CD14-positive monocyte (primary cell): Measurements from ENCODE around the gene RPL10. TPM values are rescaled to one million over a fixed set of nuclear protein-coding genes. Genes with fewer than 3 reads are reported as not detected.

Source experiments
- DNase-seq, 3 donors: peaks; one replicate each; pipeline ENCODE4 v3.0.0-alpha.2; 2011 to 2022
- H2AFZ ChIP-seq: 2 replicates; pipeline ENCODE4 v1.6.0; 2012; ENCODE audit warnings: mild to moderate bottlenecking, low read depth, low read length, inconsistent platforms; ENCODE audit not compliant: insufficient read depth, poor library complexity, severe bottlenecking
- H3K27ac ChIP-seq, 2 donors: 1 replicate in 1 of 2; 2 replicates in 1 of 2; pipeline ENCODE4 v1.5.1; 2012 to 2013; ENCODE audit warnings: low read length in 2 of 2, control low read depth in 1 of 2, inconsistent platforms in 1 of 2, low read depth in 1 of 2, mild to moderate bottlenecking in 1 of 2
- H3K27me3 ChIP-seq, 2 donors: one replicate each; pipeline versions ENCODE4 v1.6.0 to v1.6.1; 2011 to 2013; ENCODE audit warnings: low read length in 2 of 2; ENCODE audit not compliant: control insufficient read depth in 2 of 2, insufficient read depth in 2 of 2
- H3K36me3 ChIP-seq, 2 donors: replicated peaks in 1 of 2; 1 replicate in 1 of 2; 2 replicates in 1 of 2; pipeline versions ENCODE4 v1.5.1 to v1.6.1; 2012 to 2013; ENCODE audit warnings: low read length in 2 of 2, control low read depth in 1 of 2, inconsistent platforms in 1 of 2, mild to moderate bottlenecking in 1 of 2; ENCODE audit not compliant: insufficient read depth in 2 of 2, control insufficient read depth in 1 of 2
- H3K4me1 ChIP-seq, 2 donors: 1 replicate in 1 of 2; 2 replicates in 1 of 2; pipeline versions ENCODE4 v1.5.1 to v1.6.1; 2012 to 2013; ENCODE audit warnings: low read length in 2 of 2, control low read depth in 1 of 2, inconsistent platforms in 1 of 2, mild to moderate bottlenecking in 1 of 2, moderate library complexity in 1 of 2; ENCODE audit not compliant: insufficient read depth in 2 of 2, control insufficient read depth in 1 of 2
- H3K4me2 ChIP-seq: replicated peaks from 2 replicates; pipeline ENCODE3; 2012; ENCODE audit warnings: low read length, moderate library complexity, mild to moderate bottlenecking; ENCODE audit not compliant: poor library complexity, severe bottlenecking; ENCODE audit errors: extremely low read depth
- H3K4me3 ChIP-seq, 3 experiments: fragments of 200-600 bp in 1 of 3; sonication (generic) in 1 of 3; replicated peaks in 1 of 3; 1 replicate in 2 of 3; 2 replicates in 1 of 3; pipeline ENCODE4 v1.5.1; 2011 to 2013; ENCODE audit warnings: low read length in 3 of 3, mild to moderate bottlenecking in 3 of 3, control low read depth in 2 of 3, low read depth in 2 of 3, inconsistent platforms in 1 of 3, moderate library complexity in 1 of 3
- H3K79me2 ChIP-seq: 2 replicates; pipeline ENCODE4 v1.6.0; 2012; ENCODE audit warnings: mild to moderate bottlenecking, control low read depth, inconsistent platforms, low read length, moderate library complexity; ENCODE audit not compliant: insufficient read depth
- H3K9ac ChIP-seq: 2 replicates; pipeline ENCODE4 v1.6.0; 2017; ENCODE audit warnings: low read length, mild to moderate bottlenecking; ENCODE audit not compliant: insufficient read depth, poor library complexity, severe bottlenecking
- H3K9me3 ChIP-seq, 2 donors: replicated peaks in 1 of 2; 1 replicate in 1 of 2; 2 replicates in 1 of 2; pipeline versions ENCODE4 v1.5.1 to v1.6.1; 2012 to 2013; ENCODE audit warnings: low read length in 2 of 2, control low read depth in 1 of 2; ENCODE audit not compliant: control insufficient read depth in 1 of 2, insufficient read depth in 1 of 2
- H4K20me1 ChIP-seq: 2 replicates; pipeline ENCODE4 v1.6.0; 2012; ENCODE audit warnings: mild to moderate bottlenecking, low read length, control low read depth, moderate library complexity; ENCODE audit not compliant: insufficient read depth
- H3K27ac Mint-ChIP-seq, 7 donors: one replicate each; pipeline ENCODE4 v1.8.0; 2020; ENCODE audit warnings: mild to moderate bottlenecking in 7 of 7, mixed read lengths in 7 of 7, moderate library complexity in 6 of 7, inconsistent platforms in 2 of 7
- H3K27me3 Mint-ChIP-seq, 3 donors: one replicate each; pipeline ENCODE4 v1.8.0; 2021 to 2022; ENCODE audit warnings: low read depth in 3 of 3, mild to moderate bottlenecking in 3 of 3, mixed read lengths in 3 of 3, moderate library complexity in 3 of 3, inconsistent platforms in 1 of 3
- H3K36me3 Mint-ChIP-seq, 2 donors: one replicate each; pipeline ENCODE4 v1.8.0; 2020; ENCODE audit warnings: mixed read lengths in 2 of 2, inconsistent platforms in 1 of 2, mild to moderate bottlenecking in 1 of 2
- H3K4me1 Mint-ChIP-seq: one replicate; pipeline ENCODE4 v1.8.0; 2020; ENCODE audit warnings: mild to moderate bottlenecking, mixed read lengths
- H3K4me3 Mint-ChIP-seq, 2 donors: one replicate each; pipeline ENCODE4 v1.8.0; 2020; ENCODE audit warnings: mild to moderate bottlenecking in 2 of 2, mixed read lengths in 2 of 2, moderate library complexity in 1 of 2
- H3K9me3 Mint-ChIP-seq, 7 donors: one replicate each; pipeline ENCODE4 v1.8.0; 2020 to 2022; ENCODE audit warnings: mixed read lengths in 7 of 7, mild to moderate bottlenecking in 6 of 7, moderate library complexity in 6 of 7, inconsistent platforms in 2 of 7
- CTCF ChIP-seq: fragments of 200-600 bp; IDR thresholded peaks from one replicate; pipeline ENCODE4 v1.8.0; 2022; ENCODE audit warnings: antibody characterized with exemption, mild to moderate bottlenecking
- WGBS: methylation state at CpG from one replicate; pipeline ENCODE4 v1.1.5; 2013; ENCODE audit warnings: missing lambda C conversion rate; ENCODE audit not compliant: insufficient coverage; 5-methylcytosine and 5-hydroxymethylcytosine counted together
- intact Hi-C, 2 donors: fragments of 100-400 bp; cut with micrococcal nuclease; formaldehyde crosslinking; loops; one replicate each; pipeline versions ENCODE4 v1.15.0 to v1.15.1; 2023
- polyA plus RNA-seq, 3 donors: library from polyadenylated mRNA; depleted of rRNA in 1 of 3; unstranded in 2 of 3; stranded (reverse) in 1 of 3; fragments of 300-500 nt in 2 of 3; fragments of >200 nt in 1 of 3; fragmentation: Illumina TruSeq in 2 of 3; gene quantifications; 1 replicate in 2 of 3; 2 replicates in 1 of 3; pipeline ENCODE4 v1.2.3, GENCODE V29; 2012 to 2021

Gene RPL10
- polyA plus RNA-seq, 3 donors: 1,536 to 5,639 (median 1,724) TPM

GRCh38 chrX:154402622-154403127 lies 4.5 kb downstream of the RPL10 start:
- Mint-ChIP-seq H3K4me3 (no peak overlapping the region), H3K27me3 (peaks cover 0 to 14% (median 0%) of the 10 kb centered on the region in 3 donors), H3K36me3 (peaks cover 41 to 56% of the 10 kb centered on the region in 2 donors), H3K27ac (peak overlapping the region in 6 of 7 donors; percentile 19 to 74 (median 56)), H3K4me1 (peaks cover 17% of the 10 kb centered on the region), H3K9me3 (peaks cover 0 to 14% (median 4%) of the 10 kb centered on the region in 7 donors)
- H3K4me1 ChIP-seq: peaks cover 18% of the 10 kb centered on the region in 2 donors
- no peak overlapping the region for H3K9ac ChIP-seq
- DNase-seq: peak in 1 of 3 donors; percentile 3
- no peak overlapping the region for H2AFZ ChIP-seq
- no peak overlapping the region for H3K4me2 ChIP-seq
- no peaks in the 10 kb centered on the region for H3K9me3 ChIP-seq
- H3K79me2 ChIP-seq: peaks cover 27% of the 10 kb centered on the region
- no peak for TF ChIP-seq CTCF
- no peak overlapping the region for H3K4me3 ChIP-seq
- intact Hi-C loops: loop anchor here in 1 of 2 donors (5.0 kb wide), 1 partner anchor 35 kb away; the partner anchor contains the start of gene GDI1
- no peak overlapping the region for H3K27ac ChIP-seq
- H3K36me3 ChIP-seq: peaks cover 37 to 42% of the 10 kb centered on the region in 2 donors
- peaks cover 64% of the 10 kb centered on the region for H4K20me1 ChIP-seq
- WGBS: 95% methylated on average over 10 of the region's 19 CpGs
- no peaks in the 10 kb centered on the region for H3K27me3 ChIP-seq

GRCh38 chrX:154403192-154403591 lies 5.0 kb downstream of the RPL10 start:
- Histone ChIP-seq H3K9me3 (no peaks in the 10 kb centered on the region), H3K79me2 (peaks cover 32% of the 10 kb centered on the region), H3K9ac (no peak overlapping the region), H3K4me1 (peaks cover 20 to 21% of the 10 kb centered on the region in 2 donors), H3K36me3 (peaks cover 37 to 42% of the 10 kb centered on the region in 2 donors), H4K20me1 (peaks cover 64% of the 10 kb centered on the region), H3K27me3 (no peaks in the 10 kb centered on the region), H3K27ac (no peak overlapping the region), H2AFZ (no peak overlapping the region), H3K4me2 (no peak overlapping the region), H3K4me3 (no peak overlapping the region)
- DNase-seq: no peak
- no peak overlapping the region for H3K4me3 Mint-ChIP-seq
- H3K27ac Mint-ChIP-seq: peak overlapping the region in 1 of 7 donors; percentile 74
- peaks cover 41 to 56% of the 10 kb centered on the region in 2 donors for H3K36me3 Mint-ChIP-seq
- WGBS: 98% methylated on average over 5 of the region's 10 CpGs
- intact Hi-C loops: loop anchor here in 1 of 2 donors (5.0 kb wide), 1 partner anchor 34 kb away; the partner anchor contains the start of gene GDI1
- H3K9me3 Mint-ChIP-seq: peaks cover 0 to 10% (median 4%) of the 10 kb centered on the region in 7 donors
- peaks cover 0 to 14% (median 0%) of the 10 kb centered on the region in 3 donors for H3K27me3 Mint-ChIP-seq
- peaks cover 19% of the 10 kb centered on the region for H3K4me1 Mint-ChIP-seq
- TF ChIP-seq CTCF: no peak
